CD14-positive monocyte (primary cell): ENCODE data around the gene CNKSR2. TPM values are rescaled to one million over a fixed set of nuclear protein-coding genes. Genes with fewer than 3 reads are reported as not detected.

Source experiments
- DNase-seq, 3 donors: peaks; one replicate each; pipeline ENCODE4 v3.0.0-alpha.2; 2011 to 2022
- H2AFZ ChIP-seq: 2 replicates; pipeline ENCODE4 v1.6.0; 2012; ENCODE audit warnings: mild to moderate bottlenecking, low read depth, low read length, inconsistent platforms; ENCODE audit not compliant: insufficient read depth, poor library complexity, severe bottlenecking
- H3K27ac ChIP-seq, 2 donors: 1 replicate in 1 of 2; 2 replicates in 1 of 2; pipeline ENCODE4 v1.5.1; 2012 to 2013; ENCODE audit warnings: low read length in 2 of 2, control low read depth in 1 of 2, inconsistent platforms in 1 of 2, low read depth in 1 of 2, mild to moderate bottlenecking in 1 of 2
- H3K27me3 ChIP-seq, 2 donors: one replicate each; pipeline versions ENCODE4 v1.6.0 to v1.6.1; 2011 to 2013; ENCODE audit warnings: low read length in 2 of 2; ENCODE audit not compliant: control insufficient read depth in 2 of 2, insufficient read depth in 2 of 2
- H3K36me3 ChIP-seq, 2 donors: replicated peaks in 1 of 2; 1 replicate in 1 of 2; 2 replicates in 1 of 2; pipeline versions ENCODE4 v1.5.1 to v1.6.1; 2012 to 2013; ENCODE audit warnings: low read length in 2 of 2, control low read depth in 1 of 2, inconsistent platforms in 1 of 2, mild to moderate bottlenecking in 1 of 2; ENCODE audit not compliant: insufficient read depth in 2 of 2, control insufficient read depth in 1 of 2
- H3K4me1 ChIP-seq, 2 donors: 1 replicate in 1 of 2; 2 replicates in 1 of 2; pipeline versions ENCODE4 v1.5.1 to v1.6.1; 2012 to 2013; ENCODE audit warnings: low read length in 2 of 2, control low read depth in 1 of 2, inconsistent platforms in 1 of 2, mild to moderate bottlenecking in 1 of 2, moderate library complexity in 1 of 2; ENCODE audit not compliant: insufficient read depth in 2 of 2, control insufficient read depth in 1 of 2
- H3K4me2 ChIP-seq: replicated peaks from 2 replicates; pipeline ENCODE3; 2012; ENCODE audit warnings: low read length, moderate library complexity, mild to moderate bottlenecking; ENCODE audit not compliant: poor library complexity, severe bottlenecking; ENCODE audit errors: extremely low read depth
- H3K4me3 ChIP-seq, 3 experiments: fragments of 200-600 bp in 1 of 3; sonication (generic) in 1 of 3; replicated peaks in 1 of 3; 1 replicate in 2 of 3; 2 replicates in 1 of 3; pipeline ENCODE4 v1.5.1; 2011 to 2013; ENCODE audit warnings: low read length in 3 of 3, mild to moderate bottlenecking in 3 of 3, control low read depth in 2 of 3, low read depth in 2 of 3, inconsistent platforms in 1 of 3, moderate library complexity in 1 of 3
- H3K79me2 ChIP-seq: 2 replicates; pipeline ENCODE4 v1.6.0; 2012; ENCODE audit warnings: mild to moderate bottlenecking, control low read depth, inconsistent platforms, low read length, moderate library complexity; ENCODE audit not compliant: insufficient read depth
- H3K9ac ChIP-seq: 2 replicates; pipeline ENCODE4 v1.6.0; 2017; ENCODE audit warnings: low read length, mild to moderate bottlenecking; ENCODE audit not compliant: insufficient read depth, poor library complexity, severe bottlenecking
- H3K9me3 ChIP-seq, 2 donors: replicated peaks in 1 of 2; 1 replicate in 1 of 2; 2 replicates in 1 of 2; pipeline versions ENCODE4 v1.5.1 to v1.6.1; 2012 to 2013; ENCODE audit warnings: low read length in 2 of 2, control low read depth in 1 of 2; ENCODE audit not compliant: control insufficient read depth in 1 of 2, insufficient read depth in 1 of 2
- H4K20me1 ChIP-seq: 2 replicates; pipeline ENCODE4 v1.6.0; 2012; ENCODE audit warnings: mild to moderate bottlenecking, low read length, control low read depth, moderate library complexity; ENCODE audit not compliant: insufficient read depth
- H3K27ac Mint-ChIP-seq, 7 donors: one replicate each; pipeline ENCODE4 v1.8.0; 2020; ENCODE audit warnings: mild to moderate bottlenecking in 7 of 7, mixed read lengths in 7 of 7, moderate library complexity in 6 of 7, inconsistent platforms in 2 of 7
- H3K27me3 Mint-ChIP-seq, 3 donors: one replicate each; pipeline ENCODE4 v1.8.0; 2021 to 2022; ENCODE audit warnings: low read depth in 3 of 3, mild to moderate bottlenecking in 3 of 3, mixed read lengths in 3 of 3, moderate library complexity in 3 of 3, inconsistent platforms in 1 of 3
- H3K36me3 Mint-ChIP-seq, 2 donors: one replicate each; pipeline ENCODE4 v1.8.0; 2020; ENCODE audit warnings: mixed read lengths in 2 of 2, inconsistent platforms in 1 of 2, mild to moderate bottlenecking in 1 of 2
- H3K4me1 Mint-ChIP-seq: one replicate; pipeline ENCODE4 v1.8.0; 2020; ENCODE audit warnings: mild to moderate bottlenecking, mixed read lengths
- H3K4me3 Mint-ChIP-seq, 2 donors: one replicate each; pipeline ENCODE4 v1.8.0; 2020; ENCODE audit warnings: mild to moderate bottlenecking in 2 of 2, mixed read lengths in 2 of 2, moderate library complexity in 1 of 2
- H3K9me3 Mint-ChIP-seq, 7 donors: one replicate each; pipeline ENCODE4 v1.8.0; 2020 to 2022; ENCODE audit warnings: mixed read lengths in 7 of 7, mild to moderate bottlenecking in 6 of 7, moderate library complexity in 6 of 7, inconsistent platforms in 2 of 7
- CTCF ChIP-seq: fragments of 200-600 bp; IDR thresholded peaks from one replicate; pipeline ENCODE4 v1.8.0; 2022; ENCODE audit warnings: antibody characterized with exemption, mild to moderate bottlenecking
- WGBS: methylation state at CpG from one replicate; pipeline ENCODE4 v1.1.5; 2013; ENCODE audit warnings: missing lambda C conversion rate; ENCODE audit not compliant: insufficient coverage; 5-methylcytosine and 5-hydroxymethylcytosine counted together
- intact Hi-C, 2 donors: fragments of 100-400 bp; cut with micrococcal nuclease; formaldehyde crosslinking; loops; one replicate each; pipeline versions ENCODE4 v1.15.0 to v1.15.1; 2023
- polyA plus RNA-seq, 3 donors: library from polyadenylated mRNA; depleted of rRNA in 1 of 3; unstranded in 2 of 3; stranded (reverse) in 1 of 3; fragments of 300-500 nt in 2 of 3; fragments of >200 nt in 1 of 3; fragmentation: Illumina TruSeq in 2 of 3; gene quantifications; 1 replicate in 2 of 3; 2 replicates in 1 of 3; pipeline ENCODE4 v1.2.3, GENCODE V29; 2012 to 2021

The CNKSR2 gene
- polyA plus RNA-seq, 3 donors = 0.12 TPM; not detected in 2

- no peak overlapping the region for H3K9ac ChIP-seq
- DNase-seq = no peak
- no peak overlapping the region for H3K4me3 ChIP-seq
- H4K20me1 ChIP-seq = no peaks in the 10 kb centered on the region
- H3K27me3 ChIP-seq = no peaks in the 10 kb centered on the region
- H3K36me3 ChIP-seq = no peaks in the 10 kb centered on the region
- H3K4me2 ChIP-seq = no peak overlapping the region
- H3K9me3 ChIP-seq = no peaks in the 10 kb centered on the region
- no peak overlapping the region for H3K27ac ChIP-seq
- H3K79me2 ChIP-seq = no peaks in the 10 kb centered on the region
- WGBS = no CpG with 5 or more reads among the region's 4 CpGs
- H3K27me3 Mint-ChIP-seq = peaks cover 0 to 5% (median 1%) of the 10 kb centered on the region in 3 donors
- no peaks in the 10 kb centered on the region for H3K4me1 Mint-ChIP-seq
- no peaks in the 10 kb centered on the region for H3K4me1 ChIP-seq
- no peaks in the 10 kb centered on the region for H3K36me3 Mint-ChIP-seq
- H2AFZ ChIP-seq = no peak overlapping the region
- intact Hi-C loops = no loop called here
- TF ChIP-seq CTCF = no peak
- H3K27ac Mint-ChIP-seq = no peak overlapping the region
- H3K9me3 Mint-ChIP-seq = peaks cover 0 to 5% (median 2%) of the 10 kb centered on the region in 7 donors
- H3K4me3 Mint-ChIP-seq = no peak overlapping the region
Observed at GRCh38 chrX:21674430-21675186, 300.4 kb downstream of the CNKSR2 start.

- Histone ChIP-seq H3K4me3 (no peak overlapping the region), H2AFZ (no peak overlapping the region), H3K9ac (no peak overlapping the region), H4K20me1 (no peaks in the 10 kb centered on the region), H3K36me3 (no peaks in the 10 kb centered on the region), H3K27ac (no peak overlapping the region), H3K4me2 (no peak overlapping the region), H3K79me2 (no peaks in the 10 kb centered on the region), H3K9me3 (no peaks in the 10 kb centered on the region), H3K27me3 (no peaks in the 10 kb centered on the region), H3K4me1 (no peaks in the 10 kb centered on the region)
- no peaks in the 10 kb centered on the region for H3K36me3 Mint-ChIP-seq
- no peaks in the 10 kb centered on the region for H3K4me1 Mint-ChIP-seq
- H3K9me3 Mint-ChIP-seq = peaks cover 0 to 5% (median 2%) of the 10 kb centered on the region in 7 donors
- no peak for TF ChIP-seq CTCF
- intact Hi-C loops = no loop called here
- H3K27ac Mint-ChIP-seq = no peak overlapping the region
- H3K4me3 Mint-ChIP-seq = no peak overlapping the region
- DNase-seq = no peak
- 50% methylated on average over 1 of the region's 2 CpGs for WGBS
- peaks cover 0 to 5% (median 1%) of the 10 kb centered on the region in 3 donors for H3K27me3 Mint-ChIP-seq
Observed at GRCh38 chrX:21675931-21676330, 301.7 kb downstream of the CNKSR2 start.
